Fibroblast of lung (primary cell): ENCODE measurements around the gene PIAS2. TPM values are rescaled to one million over a fixed set of nuclear protein-coding genes. Genes with fewer than 3 reads are reported as not detected.

Experiments
- DNase-seq, 2 donors: peaks; one replicate each; pipeline versions ENCODE4 v3.0.0 to v3.0.0-alpha.2; 2010; ENCODE audit warnings: low read depth in 2 of 2
- H2AFZ ChIP-seq: 2 replicates; pipeline ENCODE4 v1.5.1; 2012; ENCODE audit warnings: low read length, control low read depth, inconsistent platforms
- H3K27ac ChIP-seq: 2 replicates; pipeline ENCODE4 v1.5.1; 2011; ENCODE audit warnings: low read length, control low read depth; ENCODE audit not compliant: insufficient read depth
- H3K27me3 ChIP-seq: 2 replicates; pipeline ENCODE4 v1.5.1; 2011; ENCODE audit warnings: mild to moderate bottlenecking, low read length; ENCODE audit not compliant: control insufficient read depth, insufficient read depth
- H3K36me3 ChIP-seq: 2 replicates; pipeline ENCODE4 v1.5.1; 2011; ENCODE audit warnings: low read length; ENCODE audit not compliant: control insufficient read depth, insufficient read depth
- H3K4me1 ChIP-seq: 2 replicates; pipeline ENCODE4 v1.5.1; 2011; ENCODE audit warnings: low read length; ENCODE audit not compliant: control insufficient read depth, insufficient read depth; ENCODE audit errors: extremely low read depth
- H3K4me2 ChIP-seq: 2 replicates; pipeline ENCODE4 v1.5.1; 2011; ENCODE audit warnings: low read length, control low read depth; ENCODE audit not compliant: insufficient read depth; ENCODE audit errors: extremely low read depth
- H3K4me3 ChIP-seq, 4 experiments: fragments of 200-600 bp in 1 of 4; sonication (generic) in 1 of 4; replicated peaks in 1 of 4; 2 replicates each; pipeline ENCODE4 v1.5.1; 2011 to 2016; ENCODE audit warnings: low read length in 4 of 4, low read depth in 3 of 4, mild to moderate bottlenecking in 3 of 4, control low read depth in 2 of 4, inconsistent platforms in 1 of 4, mixed read lengths in 1 of 4; ENCODE audit not compliant: insufficient read depth in 1 of 4; ENCODE audit errors: control extremely low read depth in 1 of 4
- H3K79me2 ChIP-seq: 2 replicates; pipeline ENCODE4 v1.5.1; 2012; ENCODE audit warnings: mild to moderate bottlenecking, low read length, inconsistent platforms; ENCODE audit not compliant: control insufficient read depth, insufficient read depth
- H3K9ac ChIP-seq: 2 replicates; pipeline ENCODE4 v1.5.1; 2011; ENCODE audit warnings: mild to moderate bottlenecking, low read length, control low read depth; ENCODE audit not compliant: insufficient read depth
- H3K9me3 ChIP-seq: 2 replicates; pipeline ENCODE4 v1.5.1; 2012; ENCODE audit warnings: low read depth, low read length; ENCODE audit not compliant: control insufficient read depth, insufficient read depth
- H4K20me1 ChIP-seq: 2 replicates; pipeline ENCODE4 v1.5.1; 2011; ENCODE audit warnings: low read length; ENCODE audit not compliant: control insufficient read depth, insufficient read depth; ENCODE audit errors: extremely low read depth
- CTCF ChIP-seq, 2 donors: IDR thresholded peaks in 1 of 2; conservative IDR thresholded peaks in 1 of 2; 1 replicate in 1 of 2; 2 replicates in 1 of 2; pipeline ENCODE4 v1.5.1; 2011 to 2012; ENCODE audit warnings: low read length in 2 of 2, control low read depth in 1 of 2, inconsistent platforms in 1 of 2, low read depth in 1 of 2, mild to moderate bottlenecking in 1 of 2
- EZH2 ChIP-seq: IDR thresholded peaks from 2 replicates; pipeline ENCODE4 v1.5.1; 2012; ENCODE audit warnings: low read length, control low read depth, mild to moderate bottlenecking; ENCODE audit errors: missing control alignments
- polyA plus RNA-seq, 2 donors: library from polyadenylated mRNA; depleted of rRNA in 1 of 2; stranded (reverse) in 1 of 2; unstranded in 1 of 2; fragments of >200 nt; gene quantifications; 2 replicates each; pipeline ENCODE4 v1.2.1, GENCODE V29; 2011 to 2012; ENCODE audit warnings: missing spikeins in 1 of 2
- total RNA-seq: library from RNA; depleted of rRNA; stranded (reverse); fragments of >200 nt; gene quantifications from 2 replicates; pipeline ENCODE4 v1.2.1, GENCODE V29; 2014

Gene PIAS2
- total and polyA plus RNA-seq, 2 donors (not counting 1 experiment from before 2014, with no cell fraction given), result 14.4 to 23.1 TPM

GRCh38 chr18:46815661-46816060 is 101.6 kb downstream of the PIAS2 start:
- Histone ChIP-seq H3K4me2 (no peak overlapping the region), H3K4me3 (no peak overlapping the region), H3K36me3 (no peaks in the 10 kb centered on the region), H3K27me3 (no peaks in the 10 kb centered on the region), H3K27ac (no peak overlapping the region), H3K9ac (no peak overlapping the region), H2AFZ (no peak overlapping the region), H3K9me3 (no peaks in the 10 kb centered on the region), H3K79me2 (no peaks in the 10 kb centered on the region), H3K4me1 (no peaks in the 10 kb centered on the region), H4K20me1 (no peaks in the 10 kb centered on the region)
- TF ChIP-seq EZH2, result no peak
- no peak for TF ChIP-seq CTCF (conservative IDR thresholded peaks at IDR 0.05 in 1 of 2, IDR thresholded peaks at IDR 0.05 in 1 of 2; ENCODE audit: low read depth in 1 of 2, low read length in 2 of 2)
- DNase-seq, result no peak

GRCh38 chr18:46814399-46814798 is 102.9 kb downstream of the PIAS2 start:
- Histone ChIP-seq H3K27me3 (no peaks in the 10 kb centered on the region), H3K4me1 (no peaks in the 10 kb centered on the region), H3K27ac (no peak overlapping the region), H3K79me2 (no peaks in the 10 kb centered on the region), H3K36me3 (no peaks in the 10 kb centered on the region), H4K20me1 (no peaks in the 10 kb centered on the region), H3K4me3 (no peak overlapping the region), H3K9ac (no peak overlapping the region), H3K4me2 (no peak overlapping the region), H3K9me3 (no peaks in the 10 kb centered on the region), H2AFZ (no peak overlapping the region)
- no peak for DNase-seq
- no peak for TF ChIP-seq CTCF (conservative IDR thresholded peaks at IDR 0.05 in 1 of 2, IDR thresholded peaks at IDR 0.05 in 1 of 2; ENCODE audit: low read depth in 1 of 2, low read length in 2 of 2)
- no peak for TF ChIP-seq EZH2

- H3K4me2 ChIP-seq, result no peak overlapping the region
- no peak overlapping the region for H3K9ac ChIP-seq
- H3K9me3 ChIP-seq, result no peaks in the 10 kb centered on the region
- no peak overlapping the region for H3K27ac ChIP-seq
- no peaks in the 10 kb centered on the region for H3K36me3 ChIP-seq
- no peak for TF ChIP-seq EZH2
- no peak for TF ChIP-seq CTCF (conservative IDR thresholded peaks at IDR 0.05 in 1 of 2, IDR thresholded peaks at IDR 0.05 in 1 of 2; ENCODE audit: low read depth in 1 of 2, low read length in 2 of 2)
- no peak overlapping the region for H3K4me3 ChIP-seq
- H3K4me1 ChIP-seq, result no peaks in the 10 kb centered on the region
- H3K79me2 ChIP-seq, result no peaks in the 10 kb centered on the region
- H4K20me1 ChIP-seq, result no peaks in the 10 kb centered on the region
- no peaks in the 10 kb centered on the region for H3K27me3 ChIP-seq
- H2AFZ ChIP-seq, result no peak overlapping the region
- no peak for DNase-seq
Observed at GRCh38 chr18:46812311-46812710, 105.0 kb downstream of the PIAS2 start.
